Spleen (tissue), 13 donors: ENCODE data around the gene FAR1. TPM values are rescaled to one million over a fixed set of nuclear protein-coding genes. Genes with fewer than 3 reads are reported as not detected.
A peak's percentile ranks its signal among the peaks of the same experiment; 100 is the strongest.
"Not testable (repeated sequence)": the region's sequence is repeated elsewhere in the genome, so short reads cannot be mapped to it uniquely, and the experiment has no call there.

ENCODE experiments used
- DNase-seq: peaks from one replicate; pipeline ENCODE4 v3.0.0-alpha.2; 2020
- H3K27ac ChIP-seq, 8 donors: fragments of 200-600 bp; sonication (generic) in 7 of 8; 1 replicate in 4 of 8; 2 replicates in 4 of 8; pipeline versions ENCODE4 v1.5.0 to v1.8.0; 2016 to 2021; ENCODE audit warnings: inconsistent platforms in 4 of 8, mild to moderate bottlenecking in 4 of 8, moderate library complexity in 1 of 8
- H3K27me3 ChIP-seq, 7 donors: fragments of 200-600 bp; sonication (generic) in 6 of 7; replicated peaks in 1 of 7; 1 replicate in 4 of 7; 2 replicates in 3 of 7; pipeline versions ENCODE4 v1.5.0 to v1.8.0; 2016 to 2021; ENCODE audit warnings: inconsistent platforms in 3 of 7, mild to moderate bottlenecking in 1 of 7
- H3K36me3 ChIP-seq, 6 donors: fragments of 200-600 bp; sonication (generic) in 5 of 6; 1 replicate in 4 of 6; 2 replicates in 2 of 6; pipeline versions ENCODE4 v1.5.0 to v1.8.0; 2016 to 2021; ENCODE audit warnings: inconsistent platforms in 2 of 6
- H3K4me1 ChIP-seq, 6 donors: fragments of 200-600 bp; sonication (generic) in 5 of 6; 1 replicate in 3 of 6; 2 replicates in 3 of 6; pipeline versions ENCODE4 v1.5.0 to v1.8.0; 2016 to 2021; ENCODE audit warnings: inconsistent platforms in 3 of 6
- H3K4me3 ChIP-seq, 8 donors: fragments of 200-600 bp; sonication (generic) in 7 of 8; 1 replicate in 4 of 8; 2 replicates in 4 of 8; pipeline versions ENCODE4 v1.5.0 to v1.8.0; 2016 to 2021; ENCODE audit warnings: inconsistent platforms in 4 of 8, mild to moderate bottlenecking in 4 of 8, moderate library complexity in 2 of 8
- H3K9me3 ChIP-seq, 8 donors: fragments of 200-600 bp; sonication (generic) in 7 of 8; 1 replicate in 4 of 8; 2 replicates in 4 of 8; pipeline versions ENCODE4 v1.5.0 to v1.8.0; 2016 to 2021; ENCODE audit warnings: inconsistent platforms in 4 of 8
- CTCF ChIP-seq, 11 experiments: fragments of 200-600 bp in 7 of 11; fragments of 450-650 bp in 4 of 11; sonication (generic) in 4 of 11; IDR thresholded peaks in 8 of 11; conservative IDR thresholded peaks in 3 of 11; 1 replicate in 7 of 11; 2 replicates in 4 of 11; pipeline versions ENCODE4 v1.4.0 to v1.8.0; 2016 to 2021; ENCODE audit warnings: antibody characterized with exemption in 11 of 11, inconsistent platforms in 4 of 11, mild to moderate bottlenecking in 1 of 11
- POLR2A ChIP-seq, 3 donors: fragments of 450-650 bp; IDR thresholded peaks; one replicate each; pipeline ENCODE4 v1.5.1; 2017; ENCODE audit warnings: antibody characterized with exemption in 3 of 3, mild to moderate bottlenecking in 1 of 3
- POLR2AphosphoS5 ChIP-seq, 3 donors: sonication (generic); formaldehyde crosslinking; IDR thresholded peaks; one replicate each; pipeline ENCODE4 v1.5.1; 2017; ENCODE audit warnings: antibody characterized with exemption in 3 of 3
- WGBS, 5 donors: extraction: QIAGEN DNeasy Blood & Tissue Kit in 3 of 5; methylation state at CpG; one replicate each; pipeline versions ENCODE4 v1.1.5 to v1.1.7; 2013 to 2018; 5-methylcytosine and 5-hydroxymethylcytosine counted together
- intact Hi-C: fragments of 100-400 bp; cut with DNase I; formaldehyde crosslinking; loops from one replicate; pipeline ENCODE4 v1.15.0; 2023; ENCODE audit warnings: low total_unique reads
- long read RNA-seq, 2 donors: transcript quantifications; one replicate each; lab custom pipeline, GENCODE V29; 2026
- polyA plus RNA-seq, 3 donors: library from polyadenylated mRNA; stranded (reverse); fragments of 200-250 nt; gene quantifications; one replicate each; pipeline ENCODE4 v1.2.1, GENCODE V29; 2013
- total RNA-seq, 7 donors: library from RNA; depleted of rRNA in 3 of 7; stranded (reverse); fragments of >200 nt in 3 of 7; fragmentation: NEBNext Ultra II Directional in 4 of 7; extraction: Animal tissue kit (Norgen Biotek cat#: 25700) in 4 of 7; gene quantifications; one replicate each; pipeline versions ENCODE4 v1.1.0 to v1.2.1, GENCODE V29; 2016 to 2021
- donor health status: healthy with polysubstance abuse.
- donor health status: DM: no; HTN: no; CAD: no; lungs with moderate emphysema.
- donor health status: DM: no; HTN: no; CAD: no.
- donor health status: Bipolar disorder and iron deficiency.
- donor health status: healthy.
- donor health status: DM: no; HTN: no; CAD: no.
- donor health status: DM: yes; HTN: yes; CAD: no.

FAR1 gene, protein sequence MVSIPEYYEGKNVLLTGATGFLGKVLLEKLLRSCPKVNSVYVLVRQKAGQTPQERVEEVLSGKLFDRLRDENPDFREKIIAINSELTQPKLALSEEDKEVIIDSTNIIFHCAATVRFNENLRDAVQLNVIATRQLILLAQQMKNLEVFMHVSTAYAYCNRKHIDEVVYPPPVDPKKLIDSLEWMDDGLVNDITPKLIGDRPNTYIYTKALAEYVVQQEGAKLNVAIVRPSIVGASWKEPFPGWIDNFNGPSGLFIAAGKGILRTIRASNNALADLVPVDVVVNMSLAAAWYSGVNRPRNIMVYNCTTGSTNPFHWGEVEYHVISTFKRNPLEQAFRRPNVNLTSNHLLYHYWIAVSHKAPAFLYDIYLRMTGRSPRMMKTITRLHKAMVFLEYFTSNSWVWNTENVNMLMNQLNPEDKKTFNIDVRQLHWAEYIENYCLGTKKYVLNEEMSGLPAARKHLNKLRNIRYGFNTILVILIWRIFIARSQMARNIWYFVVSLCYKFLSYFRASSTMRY
- 10 to 100 TPM; 56.3 to 83.2 (median 63.2) TPM for total RNA-seq
- 10 to 100 TPM; 13.6 to 21.1 (median 16.7) TPM for polyA plus RNA-seq
- long read RNA-seq, donor 1, full-length matches to known transcripts: 13 of 13 reads
- long read RNA-seq, donor 1, partial matches to known transcripts: 0 of 13 reads
- long read RNA-seq, donor 1, other reads (novel, unspliced or antisense): 0 of 13 reads
- long read RNA-seq, donor 2, full-length matches to known transcripts: 12 of 12 reads
- long read RNA-seq, donor 2, partial matches to known transcripts: 0 of 12 reads
- long read RNA-seq, donor 2, other reads (novel, unspliced or antisense): 0 of 12 reads

DNA sequence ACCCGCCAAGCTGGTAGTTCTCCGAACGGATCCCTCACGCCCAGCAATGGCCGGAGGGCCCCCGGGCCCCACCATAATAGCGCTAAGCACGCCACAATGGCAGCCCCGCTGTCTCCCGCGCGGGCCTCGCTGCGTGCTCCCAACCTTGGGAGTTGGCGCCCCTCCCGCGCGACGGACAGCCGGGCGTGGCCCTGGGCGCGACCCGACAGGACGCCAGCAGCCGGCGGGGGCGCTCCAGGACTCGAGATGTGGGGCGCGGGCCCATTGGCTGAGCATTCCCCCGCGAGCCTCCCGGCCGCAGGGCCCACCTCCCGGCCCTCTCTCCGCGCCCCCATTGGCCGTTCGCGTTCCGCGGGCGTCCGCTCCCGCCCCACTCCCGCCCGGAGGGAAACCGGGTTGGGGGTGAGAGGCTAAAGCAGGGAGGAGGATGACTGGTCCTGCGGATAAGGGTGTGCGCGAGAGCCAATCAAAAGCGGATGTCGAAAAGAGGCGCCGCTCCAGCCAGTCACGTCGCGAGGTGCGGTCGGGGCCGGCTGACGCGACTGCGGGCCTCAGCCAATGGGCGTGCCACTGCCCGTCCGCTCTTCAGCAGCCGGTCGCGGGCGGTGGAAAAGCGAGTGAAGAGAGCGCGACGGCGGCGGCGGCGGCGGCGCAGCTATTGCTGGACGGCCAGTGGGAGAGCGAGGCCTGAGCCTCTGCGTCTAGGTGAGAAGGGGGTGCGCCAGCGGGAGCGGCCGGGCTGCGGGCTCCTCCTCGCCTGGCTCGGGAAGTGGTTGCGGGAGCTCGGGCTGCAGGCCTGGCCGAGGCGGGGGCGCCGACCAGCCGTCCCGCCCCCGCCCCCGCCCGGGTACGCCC is at the start of gene FAR1:
TSS of gene FAR1 (plus strand) at position 567 of the 855 bp plus-strand sequence. CDS start 26,098 bp downstream, outside the sequence.
- Histone ChIP-seq H3K9me3 (no peaks in the 10 kb centered on the region), H3K27me3 (no peaks in the 10 kb centered on the region), H3K4me1 (peaks cover 14 to 54% (median 47%) of the 10 kb centered on the region in 6 donors), H3K27ac (peak within 1 kb of the TSS; percentile 85 to 98 (median 94)), H3K36me3 (no peaks in the 10 kb centered on the region), H3K4me3 (peak within 1 kb of the TSS; percentile 87 to 99 (median 93))
- WGBS, 5 donors: 0 to 1% (median 0%) methylated on average over 44 to 104 of the region's 104 CpGs
- intact Hi-C loops: no loop called here
- DNase-seq: peak; percentile 100
- TF ChIP-seq POLR2AphosphoS5 (IDR thresholded peaks at IDR 0.05) (peak; percentile 87 to 95 (median 93)), CTCF (IDR thresholded peaks at IDR 0.05 in 8 of 11, conservative IDR thresholded peaks at IDR 0.05 in 3 of 11) (peak; percentile 56 to 95 (median 81)), POLR2A (IDR thresholded peaks at IDR 0.05) (peak in 1 of 3 donors; percentile 59)

- DNase-seq: no peak
- no peak overlapping the region for H3K4me3 ChIP-seq
- H3K4me1 ChIP-seq: no peaks in the 10 kb centered on the region
- 67 to 83% (median 77%) methylated on average over 1 to 2 of the region's 2 CpGs for WGBS, 5 donors
- intact Hi-C loops: no loop called here
- peaks cover 0 to 53% (median 38%) of the 10 kb centered on the region in 8 donors for H3K9me3 ChIP-seq
- no peaks in the 10 kb centered on the region for H3K27me3 ChIP-seq
- H3K36me3 ChIP-seq: no peaks in the 10 kb centered on the region
- H3K27ac ChIP-seq: no peak overlapping the region
- no peak for TF ChIP-seq POLR2A (IDR thresholded peaks at IDR 0.05)
- TF ChIP-seq POLR2AphosphoS5 (IDR thresholded peaks at IDR 0.05): no peak
- TF ChIP-seq CTCF (IDR thresholded peaks at IDR 0.05 in 8 of 11, conservative IDR thresholded peaks at IDR 0.05 in 3 of 11): no peak
These were observed 48.4 kb upstream of the FAR1 start for GRCh38 chr11:13620063-13620462.

DNA sequence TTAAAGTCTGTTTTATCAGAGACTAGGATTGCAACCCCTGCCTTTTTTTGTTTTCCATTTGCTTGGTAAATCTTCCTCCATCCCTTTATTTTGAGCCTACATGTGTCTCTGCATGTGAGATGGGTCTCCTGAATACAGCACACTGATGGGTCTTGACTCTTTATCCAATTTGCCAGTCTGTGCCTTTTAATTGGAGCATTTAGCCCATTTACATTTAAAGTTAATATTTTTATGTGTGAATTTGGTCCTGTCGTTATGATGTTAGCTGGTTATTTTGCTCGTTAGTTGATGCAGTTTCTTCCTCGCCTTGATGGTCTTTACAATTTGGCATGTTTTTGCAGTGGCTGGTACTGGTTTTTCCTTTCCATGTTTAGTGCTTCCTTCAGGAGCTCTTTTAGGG is 41.6 kb upstream of the FAR1 start:
- H3K27ac ChIP-seq, H3K4me1 ChIP-seq, H3K36me3 ChIP-seq, H3K4me3 ChIP-seq, intact Hi-C loops, DNase-seq, H3K27me3 ChIP-seq: not testable (repeated sequence)
- 84 to 97% (median 94%) methylated on average over 3 of the region's 3 CpGs for WGBS, 5 donors
- H3K9me3 ChIP-seq: peaks cover 0 to 18% (median 0%) of the 10 kb centered on the region in 8 donors

DNA sequence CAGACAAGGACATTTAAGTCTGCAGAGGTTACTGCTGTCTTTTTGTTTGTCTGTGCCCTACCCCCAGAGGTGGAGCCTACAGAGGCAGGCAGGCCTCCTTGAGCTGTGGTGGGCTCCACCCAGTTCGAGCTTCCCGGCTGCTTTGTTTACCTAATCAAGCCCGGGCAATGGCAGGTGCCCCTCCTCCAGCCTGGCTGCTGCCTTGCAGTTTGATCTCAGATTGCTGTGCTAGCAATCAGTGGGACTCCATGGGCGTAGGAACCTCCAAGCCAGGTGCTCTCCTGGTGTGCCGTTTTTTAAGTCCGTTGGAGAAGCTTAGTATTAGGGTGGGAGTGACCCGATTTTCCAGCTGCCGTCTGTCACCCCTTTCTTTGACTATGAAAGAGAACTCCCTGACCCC is 39.8 kb upstream of the FAR1 start:
- H3K36me3 ChIP-seq, H3K4me1 ChIP-seq, H3K27ac ChIP-seq, DNase-seq, H3K4me3 ChIP-seq, intact Hi-C loops, H3K27me3 ChIP-seq: not testable (repeated sequence)
- WGBS, 5 donors: 70 to 95% (median 93%) methylated on average over 4 to 8 of the region's 8 CpGs
- peaks cover 0 to 18% (median 0%) of the 10 kb centered on the region in 8 donors for H3K9me3 ChIP-seq
